GM23338 (cell line): ENCODE measurements around the gene GDE1.

Source experiments
- CREB1 ChIP-seq: fragments of 250-450 bp; sonication (Bioruptor Pico); IDR thresholded peaks from 2 replicates; pipeline ENCODE4 v1.5.0; 2020; ENCODE audit warnings: low read depth, mild to moderate bottlenecking, moderate library complexity
- CTCF ChIP-seq, 2 experiments: fragments of 200-600 bp in 1 of 2; sonication (generic) in 1 of 2; conservative IDR thresholded peaks; 2 replicates each; pipeline versions ENCODE4 v1.5.1 to v1.6.1; 2016 to 2017; ENCODE audit warnings: antibody characterized with exemption in 2 of 2, low read depth in 2 of 2, mild to moderate bottlenecking in 2 of 2, moderate library complexity in 1 of 2
- ETS1 ChIP-seq: IDR thresholded peaks from 2 replicates; pipeline ENCODE4 v1.6.1; 2016; ENCODE audit warnings: antibody characterized with exemption
- EZH2 ChIP-seq: fragments of 200-600 bp; sonication (generic); IDR thresholded peaks from one replicate; pipeline ENCODE4 v1.8.0; 2017; ENCODE audit warnings: antibody characterized with exemption, mild to moderate bottlenecking, low read depth; ENCODE audit not compliant: unreplicated experiment
- EZH2phosphoT487 ChIP-seq: fragments of 200-600 bp; sonication (generic); IDR thresholded peaks from one replicate; pipeline ENCODE4 v1.8.1; 2018; ENCODE audit warnings: antibody characterized with exemption; ENCODE audit not compliant: unreplicated experiment
- JUNB ChIP-seq: IDR thresholded peaks from one replicate; pipeline ENCODE4 v1.6.1; 2016; ENCODE audit warnings: antibody characterized with exemption; ENCODE audit not compliant: unreplicated experiment
- POLR2AphosphoS5 ChIP-seq: IDR thresholded peaks from 2 replicates; pipeline ENCODE4 v1.6.1; 2016; ENCODE audit warnings: antibody characterized with exemption, low read depth
- REST ChIP-seq: IDR thresholded peaks from one replicate; pipeline ENCODE4 v1.6.1; 2018; ENCODE audit warnings: antibody characterized with exemption; ENCODE audit not compliant: unreplicated experiment
- ZNF331 ChIP-seq: fragments of 250-450 bp; sonication (Bioruptor Pico); IDR thresholded peaks from 2 replicates; pipeline ENCODE4 v1.5.0; 2020; ENCODE audit warnings: low read depth, mild to moderate bottlenecking, moderate library complexity

GRCh38 chr16:19515757-19516156 is 6.1 kb downstream of the GDE1 start:
- TF ChIP-seq EZH2 (no peak), CTCF (conservative IDR thresholded peaks at IDR 0.05; ENCODE audit: low read depth in 2 of 2) (no peak), CREB1 (CRISPR knock-in tag) (no peak), REST (no peak), EZH2phosphoT487 (no peak), ZNF331 (CRISPR knock-in tag) (no peak), POLR2AphosphoS5 (no peak), ETS1 (no peak), JUNB (no peak)
